OCI-LY3 (cell line): Measurements from ENCODE around the gene SLC4A7.

Experiments used
- CTCF ChIP-seq: fragments of 200-600, 300-600 bp; sonication (generic); IDR thresholded peaks from 2 replicates; pipeline ENCODE4 v1.5.1; 2014; ENCODE audit warnings: antibody characterized with exemption, low read length, low read depth
- EZH2phosphoT487 ChIP-seq: fragments of 200-600 bp; shearing (Covaris generic); IDR thresholded peaks from 2 replicates; pipeline ENCODE4 v1.6.1; 2018; ENCODE audit warnings: antibody characterized with exemption, mixed run types, low read depth

GRCh38 chr3:27533261-27533607, 49.0 kb upstream of the SLC4A7 start:
- TF ChIP-seq CTCF, result no peak
- TF ChIP-seq EZH2phosphoT487, result no peak
